HepG2 (cell line): ENCODE measurements around the gene PALM. TPM values are rescaled to one million over a fixed set of nuclear protein-coding genes. Genes with fewer than 3 reads are reported as not detected.
A peak's percentile ranks its signal among the peaks of the same experiment; 100 is the strongest.

Experiments used
- ERF ChIP-seq: IDR thresholded peaks from 2 replicates; pipeline ENCODE4 v1.6.1; 2018; ENCODE audit warnings: missing biosample characterization, missing genetic modification reagents
- ETV5 ChIP-seq: IDR thresholded peaks from 2 replicates; pipeline ENCODE4 v1.6.1; 2018; ENCODE audit warnings: missing biosample characterization, missing genetic modification reagents, inconsistent platforms, borderline replicate concordance
- HBP1 ChIP-seq: IDR thresholded peaks from 2 replicates; pipeline ENCODE4 v1.6.1; 2016; ENCODE audit warnings: low read depth, control low read depth
- HOXA3 ChIP-seq: sonication (generic); formaldehyde crosslinking; IDR thresholded peaks from 2 replicates; pipeline ENCODE4 v1.5.0; 2020; ENCODE audit warnings: missing genetic modification reagents
- HOXD1 ChIP-seq: sonication (generic); formaldehyde crosslinking; IDR thresholded peaks from 2 replicates; pipeline ENCODE4 v1.5.0; 2020; ENCODE audit warnings: missing genetic modification reagents
- IKZF5 ChIP-seq: IDR thresholded peaks from 2 replicates; pipeline ENCODE4 v1.6.1; 2018; ENCODE audit warnings: missing genetic modification reagents, mild to moderate bottlenecking, missing compliant biosample characterization
- JUND ChIP-seq: sonication (generic); formaldehyde crosslinking; IDR thresholded peaks from 2 replicates; pipeline ENCODE4 v1.8.0; 2022; ENCODE audit warnings: mild to moderate bottlenecking, missing genetic modification reagents
- MED1 ChIP-seq: sonication (generic); formaldehyde crosslinking; IDR thresholded peaks from 2 replicates; pipeline ENCODE4 v1.4.0; 2020; ENCODE audit warnings: missing genetic modification reagents
- MZF1 ChIP-seq: sonication (generic); formaldehyde crosslinking; IDR thresholded peaks from 2 replicates; pipeline ENCODE4 v1.8.1; 2023; ENCODE audit warnings: mild to moderate bottlenecking, missing genetic modification reagents, borderline replicate concordance
- NFE2 ChIP-seq: sonication (generic); formaldehyde crosslinking; IDR thresholded peaks from 2 replicates; pipeline ENCODE4 v1.4.0; 2020; ENCODE audit warnings: missing genetic modification reagents
- NR1H2 ChIP-seq: sonication (generic); formaldehyde crosslinking; IDR thresholded peaks from 2 replicates; pipeline ENCODE4 v1.8.1; 2022; ENCODE audit warnings: low read depth, missing genetic modification reagents, borderline replicate concordance
- POGK ChIP-seq: sonication (generic); formaldehyde crosslinking; conservative IDR thresholded peaks from 2 replicates; pipeline ENCODE4 v1.8.0; 2022; ENCODE audit warnings: mild to moderate bottlenecking, moderate library complexity, missing genetic modification reagents
- SP4 ChIP-seq: sonication (generic); formaldehyde crosslinking; IDR thresholded peaks from 2 replicates; pipeline ENCODE4 v1.8.1; 2023; ENCODE audit warnings: mild to moderate bottlenecking, missing genetic modification reagents
- TFDP1 ChIP-seq: IDR thresholded peaks from 2 replicates; pipeline ENCODE4 v1.6.1; 2016; ENCODE audit warnings: missing compliant biosample characterization, missing genetic modification reagents, borderline replicate concordance
- ZBTB38 ChIP-seq: sonication (generic); formaldehyde crosslinking; IDR thresholded peaks from 2 replicates; pipeline ENCODE4 v1.5.1; 2020; ENCODE audit warnings: mild to moderate bottlenecking, missing genetic modification reagents
- ZNF746 ChIP-seq: sonication (generic); formaldehyde crosslinking; IDR thresholded peaks from 2 replicates; pipeline ENCODE4 v1.8.0; 2022; ENCODE audit warnings: mild to moderate bottlenecking, missing genetic modification reagents
- polyA plus RNA-seq, 8 experiments: library from polyadenylated mRNA; depleted of rRNA in 3 of 8; stranded (reverse) in 7 of 8; unstranded in 1 of 8; fragments of >200 nt; fragmentation: Illumina TruSeq in 4 of 8; extraction: Trizol in 4 of 8; gene quantifications; 2 replicates each; pipeline versions ENCODE4 v1.2.1 to v1.2.3, GENCODE V29; 2011 to 2016; ENCODE audit warnings: low read depth in 4 of 8, missing spikeins in 1 of 8, mixed read lengths in 1 of 8; ENCODE audit not compliant: insufficient read depth in 1 of 8
- total RNA-seq, 5 experiments: library from RNA; depleted of rRNA; stranded (reverse); fragments of >200 nt; fragmentation: Illumina TruSeq; extraction: Trizol; gene quantifications; 2 replicates each; pipeline ENCODE4 v1.2.3, GENCODE V29; 2016; ENCODE audit warnings: low read depth in 1 of 5
- TF ChIP-seq, protein P1 (sequence below): sonication (generic); formaldehyde crosslinking; IDR thresholded peaks from 2 replicates; pipeline ENCODE4 v1.5.1; 2020; ENCODE audit warnings: mild to moderate bottlenecking, missing genetic modification reagents, borderline replicate concordance

The PALM gene
- total and polyA plus RNA-seq, 2 of the 13 experiments (the other 11 are each of a cell fraction or from before 2014, with no cell fraction given): 4.0 to 9.7 TPM

DNA sequence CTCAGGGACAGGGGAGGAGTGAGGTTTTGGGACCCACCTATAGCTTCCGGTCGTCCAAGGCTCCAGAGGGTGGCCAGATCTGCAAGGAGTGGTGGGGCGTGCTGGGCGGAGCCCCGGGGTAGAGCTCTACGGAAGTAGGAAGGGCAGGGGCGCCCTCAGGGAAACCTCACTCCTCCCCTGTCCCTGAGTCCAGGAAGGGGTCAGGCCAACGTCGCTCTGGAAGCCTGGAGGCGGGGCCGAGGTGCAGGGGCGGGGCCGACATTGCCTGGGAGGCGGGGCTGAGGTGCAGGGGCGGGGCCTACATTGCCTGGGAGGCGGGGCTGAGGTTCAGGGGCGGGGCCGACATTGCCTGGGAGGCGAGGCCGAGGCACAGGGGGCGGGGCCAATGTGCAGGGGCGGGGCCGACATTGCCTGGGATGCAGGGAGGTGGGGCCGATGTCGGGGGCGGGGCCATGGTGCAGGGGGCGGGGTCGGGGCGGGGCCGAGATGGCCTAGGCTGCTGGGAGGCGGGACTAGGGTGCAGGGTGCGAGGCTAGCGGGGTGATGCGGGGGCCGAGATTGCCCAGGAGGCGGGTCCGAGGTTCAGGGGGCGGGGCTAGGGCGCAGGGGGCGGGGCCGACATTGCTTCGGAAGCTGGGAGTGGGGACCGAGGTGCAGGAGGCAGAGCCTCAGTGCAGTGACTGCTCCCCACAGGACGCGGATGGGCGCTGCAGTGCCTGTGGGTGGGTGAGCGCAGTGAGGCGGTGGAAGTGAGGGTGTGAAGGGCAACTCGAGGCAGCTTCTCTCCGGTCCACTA lies 4.9 kb upstream of the PALM start (continued):
- TF ChIP-seq HOXA3 (CRISPR knock-in tag): peak; percentile 32; the same call in 1 of the 2 replicates
- peak; percentile 47; the same call in 1 of the 2 replicates for TF ChIP-seq TFDP1 (CRISPR knock-in tag)
- TF ChIP-seq NFE2 (CRISPR knock-in tag): no peak
- TF ChIP-seq ZNF746 (CRISPR knock-in tag): no peak
- TF ChIP-seq, protein P1, sequence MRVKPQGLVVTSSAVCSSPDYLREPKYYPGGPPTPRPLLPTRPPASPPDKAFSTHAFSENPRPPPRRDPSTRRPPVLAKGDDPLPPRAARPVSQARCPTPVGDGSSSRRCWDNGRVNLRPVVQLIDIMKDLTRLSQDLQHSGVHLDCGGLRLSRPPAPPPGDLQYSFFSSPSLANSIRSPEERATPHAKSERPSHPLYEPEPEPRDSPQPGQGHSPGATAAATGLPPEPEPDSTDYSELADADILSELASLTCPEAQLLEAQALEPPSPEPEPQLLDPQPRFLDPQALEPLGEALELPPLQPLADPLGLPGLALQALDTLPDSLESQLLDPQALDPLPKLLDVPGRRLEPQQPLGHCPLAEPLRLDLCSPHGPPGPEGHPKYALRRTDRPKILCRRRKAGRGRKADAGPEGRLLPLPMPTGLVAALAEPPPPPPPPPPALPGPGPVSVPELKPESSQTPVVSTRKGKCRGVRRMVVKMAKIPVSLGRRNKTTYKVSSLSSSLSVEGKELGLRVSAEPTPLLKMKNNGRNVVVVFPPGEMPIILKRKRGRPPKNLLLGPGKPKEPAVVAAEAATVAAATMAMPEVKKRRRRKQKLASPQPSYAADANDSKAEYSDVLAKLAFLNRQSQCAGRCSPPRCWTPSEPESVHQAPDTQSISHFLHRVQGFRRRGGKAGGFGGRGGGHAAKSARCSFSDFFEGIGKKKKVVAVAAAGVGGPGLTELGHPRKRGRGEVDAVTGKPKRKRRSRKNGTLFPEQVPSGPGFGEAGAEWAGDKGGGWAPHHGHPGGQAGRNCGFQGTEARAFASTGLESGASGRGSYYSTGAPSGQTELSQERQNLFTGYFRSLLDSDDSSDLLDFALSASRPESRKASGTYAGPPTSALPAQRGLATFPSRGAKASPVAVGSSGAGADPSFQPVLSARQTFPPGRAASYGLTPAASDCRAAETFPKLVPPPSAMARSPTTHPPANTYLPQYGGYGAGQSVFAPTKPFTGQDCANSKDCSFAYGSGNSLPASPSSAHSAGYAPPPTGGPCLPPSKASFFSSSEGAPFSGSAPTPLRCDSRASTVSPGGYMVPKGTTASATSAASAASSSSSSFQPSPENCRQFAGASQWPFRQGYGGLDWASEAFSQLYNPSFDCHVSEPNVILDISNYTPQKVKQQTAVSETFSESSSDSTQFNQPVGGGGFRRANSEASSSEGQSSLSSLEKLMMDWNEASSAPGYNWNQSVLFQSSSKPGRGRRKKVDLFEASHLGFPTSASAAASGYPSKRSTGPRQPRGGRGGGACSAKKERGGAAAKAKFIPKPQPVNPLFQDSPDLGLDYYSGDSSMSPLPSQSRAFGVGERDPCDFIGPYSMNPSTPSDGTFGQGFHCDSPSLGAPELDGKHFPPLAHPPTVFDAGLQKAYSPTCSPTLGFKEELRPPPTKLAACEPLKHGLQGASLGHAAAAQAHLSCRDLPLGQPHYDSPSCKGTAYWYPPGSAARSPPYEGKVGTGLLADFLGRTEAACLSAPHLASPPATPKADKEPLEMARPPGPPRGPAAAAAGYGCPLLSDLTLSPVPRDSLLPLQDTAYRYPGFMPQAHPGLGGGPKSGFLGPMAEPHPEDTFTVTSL: no peak; the same call in 1 of the 2 replicates
- no peak for TF ChIP-seq MZF1 (CRISPR knock-in tag)
- TF ChIP-seq MED1 (CRISPR knock-in tag): peak; percentile 49; the same call in 1 of the 2 replicates
- peak; percentile 40 for TF ChIP-seq ERF (CRISPR knock-in tag)
- 0 out of 2 replicates have a peak, but pooled peaks have one; percentile 38 for TF ChIP-seq HOXD1
- TF ChIP-seq ZBTB38 (CRISPR knock-in tag): peak; percentile 13; the same call in 1 of the 2 replicates
- TF ChIP-seq HBP1 (CRISPR knock-in tag): 0 out of 2 replicates have a peak, but pooled peaks have one; percentile 60
- TF ChIP-seq ETV5 (CRISPR knock-in tag): peak; percentile 87
- TF ChIP-seq IKZF5 (CRISPR knock-in tag): peak; percentile 82; the same call in 1 of the 2 replicates
- 0 out of 2 replicates have a peak, but pooled peaks have one; percentile 44 for TF ChIP-seq JUND (CRISPR knock-in tag)
- TF ChIP-seq POGK (CRISPR knock-in tag): 0 out of 2 replicates have a peak, but pooled peaks have one; percentile 9
- peak; percentile 70; the same call in 1 of the 2 replicates for TF ChIP-seq NR1H2 (CRISPR knock-in tag)
- TF ChIP-seq SP4: peak; percentile 94
